CD14-positive monocyte (primary cell): ENCODE results near the gene UTP18. TPM values are rescaled to one million over a fixed set of nuclear protein-coding genes. Genes with fewer than 3 reads are reported as not detected.

Source experiments
- DNase-seq, 3 donors: peaks; one replicate each; pipeline ENCODE4 v3.0.0-alpha.2; 2011 to 2022
- H2AFZ ChIP-seq: 2 replicates; pipeline ENCODE4 v1.6.0; 2012; ENCODE audit warnings: mild to moderate bottlenecking, low read depth, low read length, inconsistent platforms; ENCODE audit not compliant: insufficient read depth, poor library complexity, severe bottlenecking
- H3K27ac ChIP-seq, 2 donors: 1 replicate in 1 of 2; 2 replicates in 1 of 2; pipeline ENCODE4 v1.5.1; 2012 to 2013; ENCODE audit warnings: low read length in 2 of 2, control low read depth in 1 of 2, inconsistent platforms in 1 of 2, low read depth in 1 of 2, mild to moderate bottlenecking in 1 of 2
- H3K27me3 ChIP-seq, 2 donors: one replicate each; pipeline versions ENCODE4 v1.6.0 to v1.6.1; 2011 to 2013; ENCODE audit warnings: low read length in 2 of 2; ENCODE audit not compliant: control insufficient read depth in 2 of 2, insufficient read depth in 2 of 2
- H3K36me3 ChIP-seq, 2 donors: replicated peaks in 1 of 2; 1 replicate in 1 of 2; 2 replicates in 1 of 2; pipeline versions ENCODE4 v1.5.1 to v1.6.1; 2012 to 2013; ENCODE audit warnings: low read length in 2 of 2, control low read depth in 1 of 2, inconsistent platforms in 1 of 2, mild to moderate bottlenecking in 1 of 2; ENCODE audit not compliant: insufficient read depth in 2 of 2, control insufficient read depth in 1 of 2
- H3K4me1 ChIP-seq, 2 donors: 1 replicate in 1 of 2; 2 replicates in 1 of 2; pipeline versions ENCODE4 v1.5.1 to v1.6.1; 2012 to 2013; ENCODE audit warnings: low read length in 2 of 2, control low read depth in 1 of 2, inconsistent platforms in 1 of 2, mild to moderate bottlenecking in 1 of 2, moderate library complexity in 1 of 2; ENCODE audit not compliant: insufficient read depth in 2 of 2, control insufficient read depth in 1 of 2
- H3K4me2 ChIP-seq: replicated peaks from 2 replicates; pipeline ENCODE3; 2012; ENCODE audit warnings: low read length, moderate library complexity, mild to moderate bottlenecking; ENCODE audit not compliant: poor library complexity, severe bottlenecking; ENCODE audit errors: extremely low read depth
- H3K4me3 ChIP-seq, 3 experiments: fragments of 200-600 bp in 1 of 3; sonication (generic) in 1 of 3; replicated peaks in 1 of 3; 1 replicate in 2 of 3; 2 replicates in 1 of 3; pipeline ENCODE4 v1.5.1; 2011 to 2013; ENCODE audit warnings: low read length in 3 of 3, mild to moderate bottlenecking in 3 of 3, control low read depth in 2 of 3, low read depth in 2 of 3, inconsistent platforms in 1 of 3, moderate library complexity in 1 of 3
- H3K79me2 ChIP-seq: 2 replicates; pipeline ENCODE4 v1.6.0; 2012; ENCODE audit warnings: mild to moderate bottlenecking, control low read depth, inconsistent platforms, low read length, moderate library complexity; ENCODE audit not compliant: insufficient read depth
- H3K9ac ChIP-seq: 2 replicates; pipeline ENCODE4 v1.6.0; 2017; ENCODE audit warnings: low read length, mild to moderate bottlenecking; ENCODE audit not compliant: insufficient read depth, poor library complexity, severe bottlenecking
- H3K9me3 ChIP-seq, 2 donors: replicated peaks in 1 of 2; 1 replicate in 1 of 2; 2 replicates in 1 of 2; pipeline versions ENCODE4 v1.5.1 to v1.6.1; 2012 to 2013; ENCODE audit warnings: low read length in 2 of 2, control low read depth in 1 of 2; ENCODE audit not compliant: control insufficient read depth in 1 of 2, insufficient read depth in 1 of 2
- H4K20me1 ChIP-seq: 2 replicates; pipeline ENCODE4 v1.6.0; 2012; ENCODE audit warnings: mild to moderate bottlenecking, low read length, control low read depth, moderate library complexity; ENCODE audit not compliant: insufficient read depth
- H3K27ac Mint-ChIP-seq, 7 donors: one replicate each; pipeline ENCODE4 v1.8.0; 2020; ENCODE audit warnings: mild to moderate bottlenecking in 7 of 7, mixed read lengths in 7 of 7, moderate library complexity in 6 of 7, inconsistent platforms in 2 of 7
- H3K27me3 Mint-ChIP-seq, 3 donors: one replicate each; pipeline ENCODE4 v1.8.0; 2021 to 2022; ENCODE audit warnings: low read depth in 3 of 3, mild to moderate bottlenecking in 3 of 3, mixed read lengths in 3 of 3, moderate library complexity in 3 of 3, inconsistent platforms in 1 of 3
- H3K36me3 Mint-ChIP-seq, 2 donors: one replicate each; pipeline ENCODE4 v1.8.0; 2020; ENCODE audit warnings: mixed read lengths in 2 of 2, inconsistent platforms in 1 of 2, mild to moderate bottlenecking in 1 of 2
- H3K4me1 Mint-ChIP-seq: one replicate; pipeline ENCODE4 v1.8.0; 2020; ENCODE audit warnings: mild to moderate bottlenecking, mixed read lengths
- H3K4me3 Mint-ChIP-seq, 2 donors: one replicate each; pipeline ENCODE4 v1.8.0; 2020; ENCODE audit warnings: mild to moderate bottlenecking in 2 of 2, mixed read lengths in 2 of 2, moderate library complexity in 1 of 2
- H3K9me3 Mint-ChIP-seq, 7 donors: one replicate each; pipeline ENCODE4 v1.8.0; 2020 to 2022; ENCODE audit warnings: mixed read lengths in 7 of 7, mild to moderate bottlenecking in 6 of 7, moderate library complexity in 6 of 7, inconsistent platforms in 2 of 7
- WGBS: methylation state at CpG from one replicate; pipeline ENCODE4 v1.1.5; 2013; ENCODE audit warnings: missing lambda C conversion rate; ENCODE audit not compliant: insufficient coverage; 5-methylcytosine and 5-hydroxymethylcytosine counted together
- intact Hi-C, 2 donors: fragments of 100-400 bp; cut with micrococcal nuclease; formaldehyde crosslinking; loops; one replicate each; pipeline versions ENCODE4 v1.15.0 to v1.15.1; 2023
- polyA plus RNA-seq, 3 donors: library from polyadenylated mRNA; depleted of rRNA in 1 of 3; unstranded in 2 of 3; stranded (reverse) in 1 of 3; fragments of 300-500 nt in 2 of 3; fragments of >200 nt in 1 of 3; fragmentation: Illumina TruSeq in 2 of 3; gene quantifications; 1 replicate in 2 of 3; 2 replicates in 1 of 3; pipeline ENCODE4 v1.2.3, GENCODE V29; 2012 to 2021
- TF ChIP-seq, protein P1 (sequence below): fragments of 200-600 bp; IDR thresholded peaks from one replicate; pipeline ENCODE4 v1.8.0; 2022; ENCODE audit warnings: antibody characterized with exemption, mild to moderate bottlenecking

UTP18 gene
- polyA plus RNA-seq, 3 donors = 13.0 to 31.9 (median 31.6) TPM

DNA sequence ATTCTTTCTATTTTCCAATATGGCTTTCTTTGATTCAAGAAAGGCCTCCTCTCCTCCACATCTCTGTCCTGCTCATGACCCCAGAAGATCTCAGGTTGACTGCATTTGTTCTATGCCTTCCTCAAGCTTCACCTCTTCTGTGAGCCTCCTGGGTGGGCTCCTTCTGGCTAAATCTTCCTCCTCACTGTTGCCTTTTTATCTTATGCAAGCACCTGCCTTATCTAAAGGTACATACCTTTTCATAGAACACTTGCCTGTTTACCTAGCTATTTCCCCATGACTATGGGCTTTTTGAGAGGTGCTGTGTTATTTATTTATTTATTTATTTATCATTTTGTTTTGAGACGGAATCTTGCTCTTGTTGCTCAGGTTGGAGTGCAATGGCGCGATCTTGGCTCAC lies 81.1 kb downstream of the UTP18 start:
- Histone ChIP-seq H3K27ac (no peak overlapping the region), H3K79me2 (no peaks in the 10 kb centered on the region), H3K27me3 (no peaks in the 10 kb centered on the region), H3K4me3 (no peak overlapping the region), H3K9ac (no peak overlapping the region), H3K36me3 (no peaks in the 10 kb centered on the region), H3K9me3 (no peaks in the 10 kb centered on the region), H3K4me1 (no peaks in the 10 kb centered on the region), H2AFZ (no peak overlapping the region), H3K4me2 (no peak overlapping the region), H4K20me1 (no peaks in the 10 kb centered on the region)
- intact Hi-C loops = no loop called here
- no peaks in the 10 kb centered on the region for H3K36me3 Mint-ChIP-seq
- H3K27ac Mint-ChIP-seq = no peak overlapping the region
- TF ChIP-seq, protein P1, sequence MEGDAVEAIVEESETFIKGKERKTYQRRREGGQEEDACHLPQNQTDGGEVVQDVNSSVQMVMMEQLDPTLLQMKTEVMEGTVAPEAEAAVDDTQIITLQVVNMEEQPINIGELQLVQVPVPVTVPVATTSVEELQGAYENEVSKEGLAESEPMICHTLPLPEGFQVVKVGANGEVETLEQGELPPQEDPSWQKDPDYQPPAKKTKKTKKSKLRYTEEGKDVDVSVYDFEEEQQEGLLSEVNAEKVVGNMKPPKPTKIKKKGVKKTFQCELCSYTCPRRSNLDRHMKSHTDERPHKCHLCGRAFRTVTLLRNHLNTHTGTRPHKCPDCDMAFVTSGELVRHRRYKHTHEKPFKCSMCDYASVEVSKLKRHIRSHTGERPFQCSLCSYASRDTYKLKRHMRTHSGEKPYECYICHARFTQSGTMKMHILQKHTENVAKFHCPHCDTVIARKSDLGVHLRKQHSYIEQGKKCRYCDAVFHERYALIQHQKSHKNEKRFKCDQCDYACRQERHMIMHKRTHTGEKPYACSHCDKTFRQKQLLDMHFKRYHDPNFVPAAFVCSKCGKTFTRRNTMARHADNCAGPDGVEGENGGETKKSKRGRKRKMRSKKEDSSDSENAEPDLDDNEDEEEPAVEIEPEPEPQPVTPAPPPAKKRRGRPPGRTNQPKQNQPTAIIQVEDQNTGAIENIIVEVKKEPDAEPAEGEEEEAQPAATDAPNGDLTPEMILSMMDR = no peak
- H3K4me1 Mint-ChIP-seq = no peaks in the 10 kb centered on the region
- H3K27me3 Mint-ChIP-seq = peaks cover 8 to 13% (median 12%) of the 10 kb centered on the region in 3 donors
- H3K4me3 Mint-ChIP-seq = no peak overlapping the region
- WGBS = no CpG with 5 or more reads among the region's 3 CpGs
- DNase-seq = no peak
- H3K9me3 Mint-ChIP-seq = peaks cover 0 to under 1% (median 0%) of the 10 kb centered on the region in 7 donors

DNA sequence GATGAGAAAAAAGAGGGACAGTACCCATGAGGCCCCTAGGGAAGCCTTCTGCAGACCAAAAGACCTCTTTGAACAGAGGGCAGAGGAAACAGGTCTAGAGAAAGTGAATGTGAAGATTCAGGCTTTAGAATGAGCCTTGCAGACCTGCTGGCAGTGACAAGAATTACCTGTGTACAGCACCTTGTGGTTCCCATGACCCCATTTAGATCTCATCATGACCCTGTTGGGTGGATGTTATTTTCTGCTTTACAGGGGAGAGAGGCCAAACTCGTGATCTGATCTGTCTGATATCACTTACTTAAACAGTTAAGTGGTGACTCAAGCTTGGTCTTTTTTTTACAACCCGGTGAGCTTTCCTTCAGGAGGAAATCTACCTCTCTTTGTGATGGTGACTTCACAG lies 81.9 kb downstream of the UTP18 start:
- no peaks in the 10 kb centered on the region for H4K20me1 ChIP-seq
- H2AFZ ChIP-seq = no peak overlapping the region
- H3K27me3 ChIP-seq = no peaks in the 10 kb centered on the region
- no peak for DNase-seq
- no peak overlapping the region for H3K4me2 ChIP-seq
- no peak overlapping the region for H3K27ac ChIP-seq
- WGBS = 100% methylated on average over 1 of the region's 2 CpGs
- no peak overlapping the region for H3K4me3 ChIP-seq
- H3K27ac Mint-ChIP-seq = no peak overlapping the region
- no peaks in the 10 kb centered on the region for H3K36me3 Mint-ChIP-seq
- H3K4me3 Mint-ChIP-seq = no peak overlapping the region
- no peaks in the 10 kb centered on the region for H3K79me2 ChIP-seq
- no peaks in the 10 kb centered on the region for H3K36me3 ChIP-seq
- TF ChIP-seq, protein P1 = no peak
- no peaks in the 10 kb centered on the region for H3K9me3 Mint-ChIP-seq
- H3K4me1 Mint-ChIP-seq = no peaks in the 10 kb centered on the region
- peaks cover 8 to 14% (median 12%) of the 10 kb centered on the region in 3 donors for H3K27me3 Mint-ChIP-seq
- H3K9ac ChIP-seq = no peak overlapping the region
- no peaks in the 10 kb centered on the region for H3K9me3 ChIP-seq
- intact Hi-C loops = no loop called here
- no peaks in the 10 kb centered on the region for H3K4me1 ChIP-seq
